SK-N-MC (cell line): ENCODE measurements around the gene NAT14.
A peak's percentile ranks its signal among the peaks of the same experiment; 100 is the strongest.

Experiments
- DNase-seq: peaks from one replicate; pipeline ENCODE4 v3.0.0-alpha.2; 2011; ENCODE audit warnings: low read depth, low spot score
- H3K27ac ChIP-seq: fragments of 200-600 bp; sonication (generic); 2 replicates; pipeline ENCODE4 v1.5.1; 2016; ENCODE audit warnings: mixed run types
- H3K36me3 ChIP-seq: fragments of 200-600 bp; sonication (generic); 2 replicates; pipeline ENCODE4 v1.6.1; 2017; ENCODE audit warnings: antibody characterized with exemption, low read length, mixed read lengths; ENCODE audit not compliant: insufficient read depth
- H3K4me3 ChIP-seq: fragments of 200-600 bp; sonication (generic); 2 replicates; pipeline ENCODE4 v1.5.1; 2016
- H3K9ac ChIP-seq: fragments of 200-600 bp; sonication (generic); 2 replicates; pipeline ENCODE4 v1.8.0; 2017; ENCODE audit warnings: mixed run types, mixed read lengths; ENCODE audit not compliant: insufficient read length
- H3K9me3 ChIP-seq: fragments of 200-600 bp; sonication (generic); 2 replicates; pipeline ENCODE4 v1.6.1; 2017; ENCODE audit warnings: low read depth, mild to moderate bottlenecking, antibody characterized with exemption, low read length, moderate library complexity, mixed read lengths
- EZH2 ChIP-seq: fragments of 200-600 bp; sonication (generic); IDR thresholded peaks from one replicate; pipeline ENCODE4 v1.6.1; 2017; ENCODE audit warnings: antibody characterized with exemption
- FOXP2 ChIP-seq: optimal IDR thresholded peaks from 2 replicates; pipeline ENCODE3; 2011; ENCODE audit warnings: mild to moderate bottlenecking, moderate library complexity; ENCODE audit not compliant: insufficient read depth; ENCODE audit errors: extremely low read length, control extremely low read depth
- POLR2AphosphoS5 ChIP-seq: IDR thresholded peaks from 2 replicates; pipeline ENCODE4 v1.6.1; 2012; ENCODE audit warnings: mild to moderate bottlenecking, low read depth, low read length, borderline replicate concordance

The NAT14 gene

DNA sequence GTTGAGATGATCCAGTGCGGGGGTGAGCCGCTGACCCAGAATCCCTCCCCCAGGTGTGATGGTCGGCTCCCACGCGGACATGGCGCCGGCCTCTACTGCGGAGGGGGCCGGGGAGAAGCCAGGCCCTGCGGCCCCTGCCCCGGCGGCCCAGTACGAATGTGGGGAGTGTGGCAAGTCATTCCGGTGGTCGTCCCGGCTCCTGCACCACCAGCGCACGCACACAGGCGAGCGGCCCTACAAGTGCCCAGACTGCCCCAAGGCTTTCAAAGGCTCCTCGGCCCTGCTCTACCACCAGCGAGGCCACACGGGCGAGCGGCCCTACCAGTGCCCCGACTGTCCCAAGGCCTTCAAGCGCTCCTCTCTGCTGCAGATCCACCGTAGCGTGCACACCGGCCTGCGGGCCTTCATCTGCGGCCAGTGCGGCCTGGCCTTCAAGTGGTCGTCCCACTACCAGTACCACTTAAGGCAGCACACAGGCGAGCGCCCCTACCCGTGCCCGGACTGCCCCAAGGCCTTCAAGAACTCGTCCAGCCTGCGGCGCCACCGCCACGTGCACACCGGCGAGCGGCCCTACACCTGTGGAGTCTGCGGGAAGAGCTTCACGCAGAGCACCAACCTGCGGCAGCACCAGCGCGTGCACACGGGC lies 3.7 kb upstream of the NAT14 start:
- H3K27ac ChIP-seq = no peak overlapping the region
- no peak overlapping the region for H3K4me3 ChIP-seq
- H3K9me3 ChIP-seq = no peaks in the 10 kb centered on the region
- H3K9ac ChIP-seq = no peak overlapping the region
- H3K36me3 ChIP-seq = no peaks in the 10 kb centered on the region
- DNase-seq = no peak
- TF ChIP-seq EZH2 = no peak

DNA sequence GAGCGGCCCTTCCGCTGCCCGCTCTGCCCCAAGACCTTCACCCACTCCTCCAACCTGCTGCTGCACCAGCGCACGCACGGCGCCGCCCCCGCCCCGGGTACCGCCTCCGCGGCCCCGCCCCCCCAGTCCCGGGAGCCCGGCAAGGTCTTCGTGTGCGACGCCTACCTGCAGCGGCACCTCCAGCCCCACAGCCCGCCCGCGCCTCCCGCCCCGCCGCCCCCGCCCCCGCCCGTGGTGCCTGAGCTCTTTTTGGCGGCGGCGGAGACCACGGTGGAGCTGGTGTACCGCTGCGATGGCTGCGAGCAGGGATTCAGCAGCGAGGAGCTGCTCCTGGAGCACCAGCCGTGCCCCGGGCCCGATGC lies 3.2 kb upstream of the NAT14 start:
- no peaks in the 10 kb centered on the region for H3K36me3 ChIP-seq
- TF ChIP-seq FOXP2 (no peak), POLR2AphosphoS5 (no peak), EZH2 (no peak)

DNA sequence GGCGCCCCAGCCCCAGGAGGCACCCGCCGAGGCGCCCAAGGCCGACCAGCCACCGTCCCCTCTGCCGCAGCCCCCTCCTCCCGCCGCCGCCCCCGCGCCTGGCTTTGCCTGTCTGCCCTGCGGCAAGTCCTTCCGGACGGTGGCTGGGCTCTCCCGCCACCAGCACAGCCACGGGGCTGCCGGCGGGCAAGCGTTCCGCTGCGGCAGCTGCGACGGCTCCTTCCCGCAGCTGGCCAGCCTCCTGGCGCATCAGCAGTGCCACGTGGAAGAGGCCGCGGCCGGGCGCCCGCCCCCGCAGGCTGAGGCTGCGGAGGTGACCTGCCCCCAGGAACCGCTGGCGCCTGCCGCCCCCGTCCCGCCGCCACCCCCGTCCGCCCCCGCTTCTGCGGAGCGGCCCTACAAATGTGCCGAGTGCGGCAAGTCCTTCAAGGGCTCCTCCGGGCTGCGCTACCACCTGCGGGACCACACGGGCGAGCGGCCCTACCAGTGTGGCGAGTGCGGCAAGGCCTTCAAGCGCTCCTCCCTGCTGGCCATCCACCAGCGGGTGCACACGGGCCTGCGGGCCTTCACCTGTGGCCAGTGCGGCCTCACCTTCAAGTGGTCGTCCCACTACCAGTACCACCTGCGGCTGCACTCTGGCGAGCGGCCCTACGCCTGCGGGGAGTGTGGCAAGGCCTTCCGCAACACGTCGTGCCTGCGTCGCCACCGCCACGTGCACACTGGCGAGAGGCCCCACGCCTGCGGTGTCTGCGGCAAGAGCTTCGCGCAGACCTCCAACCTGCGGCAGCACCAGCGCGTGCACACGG lies 2.6 kb upstream of the NAT14 start:
- no peaks in the 10 kb centered on the region for H3K36me3 ChIP-seq
- H3K9me3 ChIP-seq = no peaks in the 10 kb centered on the region
- no peak overlapping the region for H3K27ac ChIP-seq
- H3K9ac ChIP-seq = no peak overlapping the region
- TF ChIP-seq FOXP2 (no peak), EZH2 (no peak), POLR2AphosphoS5 (no peak)
- no peak for DNase-seq
- H3K4me3 ChIP-seq = no peak overlapping the region

More for the DNA sequence above, 3.2 kb upstream of the NAT14 start:
- DNase-seq = no peak
- H3K4me3 ChIP-seq = no peak overlapping the region
- no peak overlapping the region for H3K27ac ChIP-seq
- H3K9ac ChIP-seq = no peak overlapping the region
- H3K9me3 ChIP-seq = no peaks in the 10 kb centered on the region

DNA sequence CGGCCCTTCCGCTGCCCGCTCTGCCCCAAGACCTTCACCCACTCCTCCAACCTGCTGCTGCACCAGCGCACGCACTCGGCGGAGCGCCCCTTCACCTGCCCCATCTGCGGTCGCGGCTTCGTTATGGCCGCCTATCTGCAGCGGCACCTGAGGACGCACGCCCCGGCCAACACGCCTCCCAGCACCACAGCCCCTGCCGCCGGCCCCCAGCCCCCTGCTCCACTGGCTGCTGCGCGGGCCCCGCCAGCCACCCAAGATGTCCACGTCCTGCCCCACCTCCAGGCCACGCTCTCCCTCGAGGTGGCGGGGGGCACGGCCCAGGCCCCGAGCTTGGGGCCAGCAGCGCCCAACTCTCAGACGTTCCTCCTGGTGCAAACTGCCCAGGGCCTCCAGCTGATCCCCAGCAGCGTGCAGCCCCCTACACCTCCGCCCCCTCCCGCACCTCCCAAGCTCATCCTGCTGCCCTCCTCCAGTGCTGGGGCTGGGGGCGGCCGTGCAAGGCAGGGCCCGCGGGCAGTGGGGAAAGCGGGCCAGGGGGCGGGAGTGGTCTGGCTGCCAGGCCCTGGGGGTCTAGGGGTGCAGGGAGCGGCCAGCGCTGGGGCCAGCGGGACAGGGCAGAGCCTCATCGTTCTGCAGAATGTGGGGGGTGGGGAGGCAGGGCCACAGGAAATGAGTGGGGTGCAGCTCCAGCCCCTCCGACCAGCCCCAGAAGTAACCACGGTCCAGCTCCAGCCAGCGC lies 1.9 kb upstream of the NAT14 start:
- H3K36me3 ChIP-seq = no peaks in the 10 kb centered on the region
- H3K9ac ChIP-seq = no peak overlapping the region
- no peak for DNase-seq
- no peaks in the 10 kb centered on the region for H3K9me3 ChIP-seq
- H3K27ac ChIP-seq = no peak overlapping the region
- H3K4me3 ChIP-seq = no peak overlapping the region
- no peak for TF ChIP-seq EZH2
- TF ChIP-seq FOXP2 = no peak
- TF ChIP-seq POLR2AphosphoS5 = no peak

DNA sequence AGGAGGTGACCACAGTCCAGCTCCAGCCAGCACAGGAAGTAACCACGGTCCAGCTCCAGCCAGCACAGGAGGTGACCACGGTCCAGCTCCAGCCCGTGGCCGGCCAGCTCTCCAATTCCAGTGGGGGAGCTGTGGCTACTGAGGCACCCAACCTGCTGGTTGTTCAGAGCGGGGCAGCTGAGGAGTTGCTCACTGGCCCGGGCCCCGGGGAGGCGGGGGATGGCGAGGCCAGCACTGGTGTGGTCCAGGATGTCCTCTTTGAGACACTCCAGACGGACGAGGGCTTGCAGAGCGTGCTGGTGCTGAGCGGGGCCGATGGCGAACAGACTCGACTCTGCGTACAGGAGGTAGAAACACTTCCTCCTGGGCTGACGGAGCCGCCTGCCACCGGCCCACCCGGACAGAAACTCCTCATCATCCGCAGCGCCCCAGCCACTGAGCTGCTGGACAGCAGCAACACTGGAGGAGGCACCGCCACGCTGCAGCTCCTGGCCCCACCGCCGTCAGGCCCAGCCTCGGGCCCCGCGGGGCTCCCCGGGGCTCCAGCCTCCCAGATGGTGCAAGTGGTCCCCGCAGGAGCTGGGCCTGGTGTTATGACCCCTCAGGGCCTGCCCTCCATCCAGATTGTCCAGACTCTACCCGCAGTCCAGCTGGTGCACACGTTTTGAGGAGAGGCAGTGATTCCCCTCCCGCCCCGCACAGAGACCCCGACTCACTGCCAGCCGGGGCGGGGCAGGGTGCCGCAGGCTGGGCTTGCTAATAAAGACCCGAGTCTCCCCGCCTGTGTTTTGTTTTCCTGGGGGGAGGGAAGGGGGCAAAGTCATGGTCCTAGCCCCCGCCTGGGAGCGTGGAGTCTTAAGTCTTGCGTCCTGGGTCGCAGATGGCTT lies 1.0 kb upstream of the NAT14 start:
- no peaks in the 10 kb centered on the region for H3K9me3 ChIP-seq
- no peaks in the 10 kb centered on the region for H3K36me3 ChIP-seq
- no peak overlapping the region for H3K27ac ChIP-seq
- H3K4me3 ChIP-seq = peak overlapping the region; percentile 86
- no peak for TF ChIP-seq FOXP2
- TF ChIP-seq POLR2AphosphoS5 = no peak
- TF ChIP-seq EZH2 = no peak
- DNase-seq = no peak
- no peak overlapping the region for H3K9ac ChIP-seq

DNA sequence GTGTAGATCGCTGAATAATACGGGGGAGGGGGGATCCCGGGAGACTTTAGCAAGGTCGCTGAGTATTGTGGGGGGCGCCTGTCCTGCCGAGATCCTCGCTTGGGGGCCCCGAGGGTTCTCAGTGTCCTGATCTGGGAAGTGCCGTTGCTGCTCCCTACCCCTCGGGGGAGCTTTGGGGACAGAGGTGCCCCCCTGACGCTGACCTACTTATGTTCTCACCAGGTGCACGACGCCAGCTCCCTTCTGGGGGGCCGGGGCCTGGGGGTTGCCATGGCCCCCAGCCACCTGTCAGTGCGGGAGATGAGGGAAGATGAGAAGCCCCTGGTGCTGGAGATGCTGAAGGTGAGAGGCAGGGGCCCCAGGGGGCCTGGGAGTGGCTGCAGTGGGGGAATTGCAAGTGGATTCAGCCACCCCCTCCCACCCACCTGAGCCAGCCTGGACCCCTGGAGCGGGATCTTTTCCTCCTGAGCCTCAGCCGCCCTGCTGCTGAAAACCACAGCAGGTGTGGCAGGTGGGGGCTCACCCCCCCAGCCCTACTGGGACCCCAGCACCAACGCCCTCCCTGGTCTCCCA lies 537 bp downstream of the NAT14 start:
- no peak for TF ChIP-seq FOXP2
- no peaks in the 10 kb centered on the region for H3K36me3 ChIP-seq
- peak overlapping the region; percentile 51; the same call in 1 of the 2 replicates for H3K27ac ChIP-seq
- DNase-seq = no peak
- peak overlapping the region; percentile 80 for H3K9ac ChIP-seq
- peak overlapping the region; percentile 86 for H3K4me3 ChIP-seq
- H3K9me3 ChIP-seq = no peaks in the 10 kb centered on the region

DNA sequence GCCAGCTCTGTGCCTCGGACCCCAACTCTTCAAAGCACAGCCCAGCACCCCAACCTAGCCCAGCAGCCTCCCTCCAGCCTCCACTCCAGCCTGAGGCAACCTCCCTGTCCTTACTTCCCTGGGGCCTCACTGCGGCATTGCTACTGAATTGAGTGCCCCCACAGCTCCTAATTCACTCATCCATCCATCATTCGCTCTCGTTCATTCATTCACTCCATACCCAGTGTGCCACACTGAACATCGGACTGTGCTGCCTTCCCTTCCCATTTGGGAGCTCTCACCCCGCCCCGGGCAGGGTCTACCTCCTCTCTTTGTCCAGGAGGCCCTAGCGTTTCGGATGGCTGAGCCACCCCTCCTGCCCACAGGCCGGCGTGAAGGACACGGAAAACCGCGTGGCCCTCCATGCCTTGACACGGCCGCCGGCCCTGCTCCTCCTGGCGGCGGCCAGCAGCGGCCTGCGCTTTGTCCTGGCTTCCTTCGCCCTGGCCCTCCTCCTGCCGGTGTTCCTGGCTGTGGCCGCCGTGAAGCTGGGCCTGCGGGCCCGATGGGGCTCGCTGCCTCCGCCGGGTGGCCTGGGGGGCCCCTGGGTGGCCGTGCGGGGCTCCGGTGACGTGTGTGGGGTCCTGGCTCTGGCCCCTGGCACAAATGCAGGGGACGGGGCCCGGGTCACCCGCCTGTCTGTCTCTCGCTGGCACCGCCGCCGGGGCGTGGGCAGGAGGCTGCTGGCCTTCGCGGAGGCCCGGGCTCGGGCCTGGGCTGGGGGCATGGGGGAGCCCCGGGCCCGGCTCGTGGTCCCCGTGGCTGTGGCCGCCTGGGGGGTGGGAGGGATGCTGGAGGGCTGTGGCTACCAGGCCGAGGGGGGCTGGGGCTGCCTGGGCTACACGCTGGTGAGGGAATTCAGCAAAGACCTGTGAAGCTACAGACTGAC lies 1.3 kb downstream of the NAT14 start:
- H3K36me3 ChIP-seq = no peaks in the 10 kb centered on the region
- H3K4me3 ChIP-seq = peak overlapping the region; percentile 86
- H3K9ac ChIP-seq = no peak overlapping the region
- DNase-seq = no peak
- no peak overlapping the region for H3K27ac ChIP-seq
- TF ChIP-seq FOXP2 (no peak), POLR2AphosphoS5 (no peak), EZH2 (no peak)
- no peaks in the 10 kb centered on the region for H3K9me3 ChIP-seq
